HEK293 (cell line): ENCODE measurements around the gene PLCB3.

Experiments
- CTCF ChIA-PET: fragments of 350-600 bp; formaldehyde crosslinking; extraction: SDS; loops from one replicate; lab custom pipeline; 2021; ENCODE audit warnings: antibody characterized with exemption; lab: Yijun Ruan, JAX
- POLR2A ChIA-PET: fragments of 300-600 bp; formaldehyde crosslinking; extraction: SDS; loops from one replicate; lab custom pipeline; 2020; ENCODE audit warnings: antibody characterized with exemption, inconsistent platforms; lab: Yijun Ruan, JAX
- H3K27ac ChIP-seq: fragments of 200-500 bp; sonication (Bioruptor generic); 2 replicates; pipeline ENCODE4 v1.5.1; 2014; ENCODE audit warnings: low read depth, low read length, control low read depth, inconsistent platforms; ENCODE audit errors: extremely low read depth
- H3K36me3 ChIP-seq, 2 experiments: fragments of 200-500 bp in 1 of 2; sonication (Bioruptor generic) in 1 of 2; 1 replicate in 1 of 2; 2 replicates in 1 of 2; pipeline ENCODE4 v1.5.1; 2014 to 2017; ENCODE audit warnings: inconsistent platforms in 2 of 2, low read length in 2 of 2; ENCODE audit not compliant: control insufficient read depth in 2 of 2, insufficient read depth in 1 of 2
- H3K4me1 ChIP-seq: fragments of 200-500 bp; sonication (Bioruptor generic); 2 replicates; pipeline ENCODE4 v1.5.1; 2014; ENCODE audit warnings: mild to moderate bottlenecking, low read length, inconsistent platforms; ENCODE audit not compliant: control insufficient read depth, insufficient read depth
- H3K4me3 ChIP-seq: 2 replicates; pipeline ENCODE4 v1.5.1; 2011; ENCODE audit warnings: low read depth, mild to moderate bottlenecking, control low read depth, low read length, moderate library complexity
- H3K9me3 ChIP-seq: fragments of 200-500 bp; sonication (Bioruptor generic); 2 replicates; pipeline ENCODE4 v1.5.1; 2014; ENCODE audit warnings: low read depth, low read length, inconsistent platforms; ENCODE audit not compliant: control insufficient read depth, insufficient read depth
- EGR2 ChIP-seq: fragments of 450-650 bp; formaldehyde crosslinking; IDR thresholded peaks from 2 replicates; pipeline ENCODE4 v1.5.1; 2016; ENCODE audit warnings: low read depth, missing biosample characterization, missing genetic modification characterization
- GLIS1 ChIP-seq: fragments of 450-650 bp; formaldehyde crosslinking; IDR thresholded peaks from 2 replicates; pipeline ENCODE4 v1.5.1; 2016; ENCODE audit warnings: missing biosample characterization, missing genetic modification characterization
- HIC1 ChIP-seq: fragments of 450-650 bp; formaldehyde crosslinking; IDR thresholded peaks from 2 replicates; pipeline ENCODE4 v1.5.1; 2016; ENCODE audit warnings: missing biosample characterization, missing genetic modification characterization
- KLF8 ChIP-seq: fragments of 450-650 bp; formaldehyde crosslinking; IDR thresholded peaks from 2 replicates; pipeline ENCODE4 v1.5.1; 2016; ENCODE audit warnings: missing biosample characterization, missing genetic modification characterization
- KLF9 ChIP-seq: fragments of 450-650 bp; formaldehyde crosslinking; IDR thresholded peaks from 2 replicates; pipeline ENCODE4 v1.5.1; 2016; ENCODE audit warnings: missing biosample characterization, missing genetic modification characterization, low read depth
- SP2 ChIP-seq: fragments of 450-650 bp; formaldehyde crosslinking; IDR thresholded peaks from 2 replicates; pipeline ENCODE4 v1.5.1; 2016; ENCODE audit warnings: missing biosample characterization, missing genetic modification characterization
- SP3 ChIP-seq: fragments of 450-650 bp; formaldehyde crosslinking; IDR thresholded peaks from 2 replicates; pipeline ENCODE4 v1.5.1; 2016; ENCODE audit warnings: missing biosample characterization, missing genetic modification characterization
- TCF7L2 ChIP-seq: IDR thresholded peaks from 2 replicates; pipeline ENCODE4 v1.6.1; 2011; ENCODE audit warnings: low read depth, mild to moderate bottlenecking, inconsistent platforms, low read length, moderate library complexity, borderline replicate concordance
- WT1 ChIP-seq: fragments of 450-650 bp; formaldehyde crosslinking; IDR thresholded peaks from 2 replicates; pipeline ENCODE4 v1.5.1; 2016; ENCODE audit warnings: missing biosample characterization, missing genetic modification characterization
- YY1 ChIP-seq: fragments of 450-650 bp; formaldehyde crosslinking; IDR thresholded peaks from 2 replicates; pipeline ENCODE4 v1.5.1; 2018; ENCODE audit warnings: missing biosample characterization, missing genetic modification characterization
- ZBTB10 ChIP-seq: fragments of 450-650 bp; formaldehyde crosslinking; IDR thresholded peaks from 2 replicates; pipeline ENCODE4 v1.5.1; 2016; ENCODE audit warnings: missing biosample characterization, missing genetic modification characterization
- ZBTB20 ChIP-seq: fragments of 450-650 bp; formaldehyde crosslinking; IDR thresholded peaks from 2 replicates; pipeline ENCODE4 v1.5.1; 2016; ENCODE audit warnings: missing biosample characterization, missing genetic modification characterization
- ZEB2 ChIP-seq: fragments of 450-650 bp; formaldehyde crosslinking; IDR thresholded peaks from 2 replicates; pipeline ENCODE4 v1.5.1; 2016; ENCODE audit warnings: missing biosample characterization, missing genetic modification characterization
- ZNF157 ChIP-seq: fragments of 450-650 bp; formaldehyde crosslinking; IDR thresholded peaks from 2 replicates; pipeline ENCODE4 v1.5.1; 2016; ENCODE audit warnings: missing biosample characterization, missing genetic modification characterization
- ZNF2 ChIP-seq: fragments of 450-650 bp; formaldehyde crosslinking; IDR thresholded peaks from 2 replicates; pipeline ENCODE4 v1.5.1; 2016; ENCODE audit warnings: missing biosample characterization, missing genetic modification characterization
- ZNF324 ChIP-seq: fragments of 450-650 bp; formaldehyde crosslinking; IDR thresholded peaks from 2 replicates; pipeline ENCODE4 v1.5.1; 2016; ENCODE audit warnings: missing biosample characterization, missing genetic modification characterization
- ZNF335 ChIP-seq: fragments of 450-650 bp; formaldehyde crosslinking; conservative IDR thresholded peaks from 2 replicates; pipeline ENCODE4 v1.5.1; 2016; ENCODE audit warnings: missing biosample characterization, missing genetic modification characterization
- ZNF37A ChIP-seq: fragments of 450-650 bp; IDR thresholded peaks from 2 replicates; pipeline ENCODE4 v1.5.1; 2018; ENCODE audit warnings: missing biosample characterization, missing genetic modification characterization
- ZNF544 ChIP-seq: fragments of 450-650 bp; formaldehyde crosslinking; IDR thresholded peaks from 2 replicates; pipeline ENCODE4 v1.5.0; 2017; ENCODE audit warnings: missing biosample characterization, missing genetic modification characterization
- ZNF561 ChIP-seq: fragments of 450-650 bp; IDR thresholded peaks from 2 replicates; pipeline ENCODE4 v1.5.1; 2018; ENCODE audit warnings: missing biosample characterization, missing genetic modification characterization, borderline replicate concordance
- ZNF654 ChIP-seq: fragments of 450-650 bp; formaldehyde crosslinking; IDR thresholded peaks from 2 replicates; pipeline ENCODE4 v1.5.1; 2016; ENCODE audit warnings: low read depth, missing biosample characterization, missing genetic modification characterization
- ZNF76 ChIP-seq: fragments of 450-650 bp; formaldehyde crosslinking; IDR thresholded peaks from 2 replicates; pipeline ENCODE4; 2016; ENCODE audit warnings: low read depth, missing biosample characterization, missing genetic modification characterization, borderline replicate concordance
- ZNF792 ChIP-seq: fragments of 450-650 bp; formaldehyde crosslinking; IDR thresholded peaks from 2 replicates; pipeline ENCODE4 v1.5.1; 2016; ENCODE audit warnings: missing biosample characterization, missing genetic modification characterization
- TF ChIP-seq, protein P1 (sequence below): fragments of 450-650 bp; formaldehyde crosslinking; IDR thresholded peaks from 2 replicates; pipeline ENCODE4 v1.5.1; 2016; ENCODE audit warnings: missing biosample characterization, missing genetic modification characterization
- TF ChIP-seq, protein P2 (sequence below): fragments of 450-650 bp; formaldehyde crosslinking; IDR thresholded peaks from 2 replicates; pipeline ENCODE4 v1.5.1; 2016; ENCODE audit warnings: missing biosample characterization, missing genetic modification characterization
- TF ChIP-seq, protein P3 (sequence below): fragments of 450-650 bp; IDR thresholded peaks from 2 replicates; pipeline ENCODE4 v1.5.1; 2018; ENCODE audit warnings: missing biosample characterization, missing genetic modification characterization

PLCB3 gene

GRCh38 chr11:64284962-64285884 lies 33.9 kb downstream of the PLCB3 start, which contains the start of gene GPR137:
Gene GPR137, plus strand, starts transcription at chr11:64285848. Its CDS starts 677 bp downstream, at chr11:64286525.
- Histone ChIP-seq H3K9me3 (no peaks in the 10 kb centered on the region), H3K4me1 (no peaks in the 10 kb centered on the region; the same call in 1 of the 2 replicates), H3K36me3 (peaks cover 9 to 48% of the 10 kb centered on the region in 2 experiments; a peak in 2 of 3 replicates), H3K4me3 (peak within 1 kb of the TSS; percentile 82), H3K27ac (peak within 1 kb of the TSS; percentile 75)
- ChIA-PET POLR2A (interaction anchor here (0.6 to 3.5 kb wide), 15 partner anchors 10 to 104 kb away, joined by 3 to 41 read pairs (median 5); partner anchors contain the start of genes DNAJC4, ESRRA, FKBP2 and PRDX5), CTCF (interaction anchor here (0.6 to 1.8 kb wide), 9 partner anchors 10 to 133 kb away, joined by 3 to 9 read pairs (median 5); partner anchors contain the start of genes CATSPERZ and PLCB3)
- TF ChIP-seq TCF7L2 (no peak), ZNF561 (tag by site-specific recombination) (peak; percentile 55; the same call in 1 of the 2 replicates), ZNF335 (tag by site-specific recombination) (peak; percentile 11), ZBTB20 (peak; percentile 43; the same call in 1 of the 2 replicates), EGR2 (0 out of 2 replicates have a peak, but pooled peaks have one; percentile 19), KLF8 (peak; percentile 32; the same call in 1 of the 2 replicates), HIC1 (tag by site-specific recombination) (peak; percentile 82), GLIS1 (tag by site-specific recombination) (peak; percentile 10; the same call in 1 of the 2 replicates), ZBTB10 (tag by site-specific recombination) (peak; percentile 69; the same call in 1 of the 2 replicates), ZNF157 (no peak), SP3 (tag by site-specific recombination) (peak; percentile 55; the same call in 1 of the 2 replicates), ZNF76 (tag by site-specific recombination) (peak; percentile 36; the same call in 1 of the 2 replicates), KLF9 (tag by site-specific recombination) (peak; percentile 63), ZNF654 (tag by site-specific recombination) (no peak), ZNF37A (tag by site-specific recombination) (peak; percentile 85), ZNF792 (tag by site-specific recombination) (no peak), WT1 (peak; percentile 15; the same call in 1 of the 2 replicates), ZEB2 (tag by site-specific recombination) (peak; percentile 59; the same call in 1 of the 2 replicates), ZNF544 (tag by site-specific recombination) (no peak), SP2 (tag by site-specific recombination) (no peak; the same call in none of the 2 replicates), YY1 (tag by site-specific recombination) (peak; percentile 55; the same call in 1 of the 2 replicates), ZNF2 (tag by site-specific recombination) (no peak), ZNF324 (no peak)
- TF ChIP-seq, protein P1, sequence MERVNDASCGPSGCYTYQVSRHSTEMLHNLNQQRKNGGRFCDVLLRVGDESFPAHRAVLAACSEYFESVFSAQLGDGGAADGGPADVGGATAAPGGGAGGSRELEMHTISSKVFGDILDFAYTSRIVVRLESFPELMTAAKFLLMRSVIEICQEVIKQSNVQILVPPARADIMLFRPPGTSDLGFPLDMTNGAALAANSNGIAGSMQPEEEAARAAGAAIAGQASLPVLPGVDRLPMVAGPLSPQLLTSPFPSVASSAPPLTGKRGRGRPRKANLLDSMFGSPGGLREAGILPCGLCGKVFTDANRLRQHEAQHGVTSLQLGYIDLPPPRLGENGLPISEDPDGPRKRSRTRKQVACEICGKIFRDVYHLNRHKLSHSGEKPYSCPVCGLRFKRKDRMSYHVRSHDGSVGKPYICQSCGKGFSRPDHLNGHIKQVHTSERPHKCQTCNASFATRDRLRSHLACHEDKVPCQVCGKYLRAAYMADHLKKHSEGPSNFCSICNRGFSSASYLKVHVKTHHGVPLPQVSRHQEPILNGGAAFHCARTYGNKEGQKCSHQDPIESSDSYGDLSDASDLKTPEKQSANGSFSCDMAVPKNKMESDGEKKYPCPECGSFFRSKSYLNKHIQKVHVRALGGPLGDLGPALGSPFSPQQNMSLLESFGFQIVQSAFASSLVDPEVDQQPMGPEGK (tag by site-specific recombination): peak; percentile 71
- TF ChIP-seq, protein P2, sequence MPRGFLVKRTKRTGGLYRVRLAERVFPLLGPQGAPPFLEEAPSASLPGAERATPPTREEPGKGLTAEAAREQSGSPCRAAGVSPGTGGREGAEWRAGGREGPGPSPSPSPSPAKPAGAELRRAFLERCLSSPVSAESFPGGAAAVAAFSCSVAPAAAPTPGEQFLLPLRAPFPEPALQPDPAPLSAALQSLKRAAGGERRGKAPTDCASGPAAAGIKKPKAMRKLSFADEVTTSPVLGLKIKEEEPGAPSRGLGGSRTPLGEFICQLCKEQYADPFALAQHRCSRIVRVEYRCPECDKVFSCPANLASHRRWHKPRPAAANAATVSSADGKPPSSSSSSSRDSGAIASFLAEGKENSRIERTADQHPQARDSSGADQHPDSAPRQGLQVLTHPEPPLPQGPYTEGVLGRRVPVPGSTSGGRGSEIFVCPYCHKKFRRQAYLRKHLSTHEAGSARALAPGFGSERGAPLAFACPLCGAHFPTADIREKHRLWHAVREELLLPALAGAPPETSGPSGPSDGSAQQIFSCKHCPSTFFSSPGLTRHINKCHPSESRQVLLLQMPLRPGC (tag by site-specific recombination): 0 out of 2 replicates have a peak, but pooled peaks have one; percentile 26
- TF ChIP-seq, protein P3, sequence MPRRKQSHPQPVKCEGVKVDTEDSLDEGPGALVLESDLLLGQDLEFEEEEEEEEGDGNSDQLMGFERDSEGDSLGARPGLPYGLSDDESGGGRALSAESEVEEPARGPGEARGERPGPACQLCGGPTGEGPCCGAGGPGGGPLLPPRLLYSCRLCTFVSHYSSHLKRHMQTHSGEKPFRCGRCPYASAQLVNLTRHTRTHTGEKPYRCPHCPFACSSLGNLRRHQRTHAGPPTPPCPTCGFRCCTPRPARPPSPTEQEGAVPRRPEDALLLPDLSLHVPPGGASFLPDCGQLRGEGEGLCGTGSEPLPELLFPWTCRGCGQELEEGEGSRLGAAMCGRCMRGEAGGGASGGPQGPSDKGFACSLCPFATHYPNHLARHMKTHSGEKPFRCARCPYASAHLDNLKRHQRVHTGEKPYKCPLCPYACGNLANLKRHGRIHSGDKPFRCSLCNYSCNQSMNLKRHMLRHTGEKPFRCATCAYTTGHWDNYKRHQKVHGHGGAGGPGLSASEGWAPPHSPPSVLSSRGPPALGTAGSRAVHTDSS: 0 out of 2 replicates have a peak, but pooled peaks have one; percentile 11
